Stimulated activated CD8-positive, alpha-beta memory T cell treated with anti-CD3 and anti-CD28 coated beads, Interleukin-4, amount 100 ng/mL, for 1 hour (primary cell): Measurements from ENCODE around the gene RASSF9.

Experiments
- DNase-seq, 2 donors: peaks; one replicate each; pipeline ENCODE4 v3.0.0-alpha.2; 2020; ENCODE audit warnings: low read depth in 2 of 2, low spot score in 1 of 2

The RASSF9 gene

GRCh38 chr12:85821759-85822158, 14.4 kb downstream of the RASSF9 start:
- no peak for DNase-seq

- DNase-seq: no peak
Observed at GRCh38 chr12:85821206-85821605, 15.0 kb downstream of the RASSF9 start.

GRCh38 chr12:85820101-85820500, 16.1 kb downstream of the RASSF9 start:
- DNase-seq: no peak

GRCh38 chr12:85814741-85815140, 21.5 kb downstream of the RASSF9 start:
- no peak for DNase-seq

- no peak for DNase-seq
Observed at GRCh38 chr12:85814071-85814470, 22.1 kb downstream of the RASSF9 start.

GRCh38 chr12:85809500-85809899, 26.7 kb downstream of the RASSF9 start:
- DNase-seq: no peak

GRCh38 chr12:85807730-85808129, 28.5 kb downstream of the RASSF9 start:
- DNase-seq: no peak

- DNase-seq: no peak
Observed at GRCh38 chr12:85805654-85806053, 30.6 kb downstream of the RASSF9 start.

GRCh38 chr12:85804663-85805062, 31.5 kb downstream of the RASSF9 start:
- DNase-seq: no peak

GRCh38 chr12:85803923-85804322, 32.3 kb downstream of the RASSF9 start:
- no peak for DNase-seq

GRCh38 chr12:85803231-85803630, 33.0 kb downstream of the RASSF9 start:
- DNase-seq: no peak

- DNase-seq: no peak
Observed at GRCh38 chr12:85798122-85798521, 38.1 kb downstream of the RASSF9 start.

GRCh38 chr12:85796001-85796400, 40.2 kb downstream of the RASSF9 start:
- no peak for DNase-seq

GRCh38 chr12:85794531-85794930, 41.7 kb downstream of the RASSF9 start:
- no peak for DNase-seq

GRCh38 chr12:85784096-85784720, 52.0 kb downstream of the RASSF9 start:
- no peak for DNase-seq

GRCh38 chr12:85782711-85783110, 53.5 kb downstream of the RASSF9 start:
- no peak for DNase-seq

GRCh38 chr12:85781766-85782165, 54.4 kb downstream of the RASSF9 start:
- DNase-seq: no peak

GRCh38 chr12:85779768-85780167, 56.4 kb downstream of the RASSF9 start:
- no peak for DNase-seq

GRCh38 chr12:85775091-85775490, 61.1 kb downstream of the RASSF9 start:
- no peak for DNase-seq

- no peak for DNase-seq
Observed at GRCh38 chr12:85765453-85765869, 70.7 kb downstream of the RASSF9 start.

GRCh38 chr12:85759623-85760022, 76.6 kb downstream of the RASSF9 start:
- no peak for DNase-seq

GRCh38 chr12:85759091-85759490, 77.1 kb downstream of the RASSF9 start:
- DNase-seq: no peak

- DNase-seq: no peak
Observed at GRCh38 chr12:85755760-85756159, 80.4 kb downstream of the RASSF9 start.
